NCI-H2227 (cell line): ENCODE results near the gene YTHDF2.
"Not testable (repeated sequence)": the region's sequence is repeated elsewhere in the genome, so short reads cannot be mapped to it uniquely, and the experiment has no call there.

Experiments
- DNase-seq: peaks from one replicate; lab custom pipeline; 2025; ENCODE audit not compliant: unreplicated experiment; lab: John Stamatoyannopoulos, UW

YTHDF2 gene

DNA sequence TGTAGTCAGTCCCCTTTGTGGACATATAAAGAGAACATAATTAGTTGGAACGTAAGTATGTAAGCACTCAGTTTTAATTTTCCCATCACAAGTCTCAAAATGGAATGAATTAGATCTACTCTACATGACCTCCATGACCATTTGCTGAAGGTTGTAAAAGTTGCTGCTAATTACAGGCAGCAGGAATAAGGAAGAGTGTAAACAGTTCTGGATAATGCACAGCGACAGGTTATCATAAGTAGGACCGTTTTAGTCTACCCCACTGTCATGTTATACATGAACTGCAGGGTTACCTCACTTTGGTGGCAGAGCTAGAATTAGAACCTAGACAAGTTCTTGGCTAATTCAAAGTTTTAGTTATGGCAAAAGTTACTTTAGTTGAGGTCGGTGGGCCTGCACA is 21.7 kb downstream of the YTHDF2 start:
- no peak for DNase-seq

DNA sequence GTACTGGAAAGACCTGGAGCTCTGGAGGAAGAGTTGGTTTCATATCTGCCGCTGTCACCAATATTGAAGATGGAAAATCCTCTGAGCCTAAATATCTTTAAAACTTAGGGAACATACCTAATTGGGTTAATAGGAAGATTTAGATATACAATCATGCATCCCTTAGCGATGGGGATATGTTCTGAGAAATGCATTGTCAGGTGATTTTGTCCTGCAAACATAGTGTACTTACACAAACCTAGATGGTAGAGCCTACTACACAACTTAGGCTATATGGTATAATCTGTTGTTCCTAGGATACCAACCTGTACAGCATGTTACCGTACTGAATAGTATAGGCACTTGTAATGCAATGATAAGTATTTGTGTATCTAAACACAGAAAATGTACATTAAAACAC is 22.5 kb downstream of the YTHDF2 start:
- DNase-seq: no peak

DNA sequence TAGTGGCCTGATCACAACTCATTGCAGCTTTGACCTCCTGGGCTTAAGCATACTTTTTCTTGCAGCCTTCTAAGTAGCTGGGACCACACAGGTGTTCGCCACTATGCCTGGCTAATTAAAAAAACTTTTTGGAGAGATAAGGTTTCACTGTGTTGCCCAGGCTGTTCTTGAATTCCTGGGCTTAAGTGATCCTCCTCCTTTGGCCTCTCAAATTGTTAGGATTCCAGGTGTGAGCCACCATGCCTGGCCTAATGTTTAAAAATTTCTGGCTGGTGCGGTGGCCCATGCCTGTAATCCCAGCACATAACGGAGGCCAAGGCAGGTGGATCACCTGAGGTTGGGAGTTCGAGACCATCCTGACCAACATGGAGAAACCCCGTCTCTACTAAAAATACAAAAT is 24.4 kb downstream of the YTHDF2 start:
- DNase-seq: no peak

- DNase-seq: no peak
Observed at GRCh38 chr1:28766532-28767183, 29.9 kb downstream of the YTHDF2 start.

DNA sequence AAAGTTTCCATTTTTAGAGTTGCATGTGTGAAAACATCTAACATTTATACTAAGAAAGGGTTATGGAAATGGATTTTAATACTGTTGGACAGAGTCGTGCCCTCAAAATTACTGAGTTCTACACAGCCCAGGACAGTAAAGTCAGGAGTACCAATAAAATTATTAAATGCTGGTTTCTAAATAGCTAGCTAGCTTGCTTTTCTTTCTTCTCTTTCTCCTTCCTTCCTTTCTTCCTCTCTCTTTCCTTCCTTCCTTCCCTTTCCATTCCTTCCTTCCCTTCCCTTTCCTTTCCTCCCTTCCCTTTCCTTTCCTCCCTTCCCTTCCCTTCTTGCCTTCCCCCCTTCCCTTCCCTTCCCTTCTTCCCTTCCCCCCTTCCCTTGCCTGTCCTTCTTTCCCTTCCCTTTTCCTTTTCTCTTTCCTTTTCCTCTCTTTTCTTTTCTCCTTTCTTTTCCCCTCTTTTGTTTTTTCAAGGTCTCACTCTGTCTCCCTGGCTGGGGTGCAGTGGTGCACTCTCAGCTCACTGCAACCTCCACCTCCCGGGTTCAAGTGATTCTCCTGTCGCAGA is 33.9 kb downstream of the YTHDF2 start:
- no peak for DNase-seq

- not testable (repeated sequence) for DNase-seq
Observed at GRCh38 chr1:28771921-28772320, 35.2 kb downstream of the YTHDF2 start.

DNA sequence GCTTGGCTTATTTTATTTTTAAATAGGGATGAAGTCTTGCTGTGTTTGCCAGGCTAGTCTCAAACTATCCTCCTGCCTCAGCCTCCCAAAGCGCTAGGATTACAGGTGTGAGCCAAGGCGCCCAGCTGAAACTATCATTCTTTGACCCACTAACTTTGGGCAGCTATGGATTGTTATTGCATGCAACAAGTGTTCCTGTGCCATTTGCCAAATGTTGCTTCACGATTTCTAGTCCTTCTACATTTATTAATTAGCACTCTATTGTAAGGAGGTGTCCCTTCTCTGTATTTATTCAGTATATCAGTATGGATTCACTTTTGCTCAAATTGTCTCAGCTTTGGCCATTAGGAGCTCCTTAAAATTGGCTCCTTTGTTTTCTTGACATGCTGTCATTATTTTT is 36.4 kb downstream of the YTHDF2 start:
- DNase-seq: no peak

DNA sequence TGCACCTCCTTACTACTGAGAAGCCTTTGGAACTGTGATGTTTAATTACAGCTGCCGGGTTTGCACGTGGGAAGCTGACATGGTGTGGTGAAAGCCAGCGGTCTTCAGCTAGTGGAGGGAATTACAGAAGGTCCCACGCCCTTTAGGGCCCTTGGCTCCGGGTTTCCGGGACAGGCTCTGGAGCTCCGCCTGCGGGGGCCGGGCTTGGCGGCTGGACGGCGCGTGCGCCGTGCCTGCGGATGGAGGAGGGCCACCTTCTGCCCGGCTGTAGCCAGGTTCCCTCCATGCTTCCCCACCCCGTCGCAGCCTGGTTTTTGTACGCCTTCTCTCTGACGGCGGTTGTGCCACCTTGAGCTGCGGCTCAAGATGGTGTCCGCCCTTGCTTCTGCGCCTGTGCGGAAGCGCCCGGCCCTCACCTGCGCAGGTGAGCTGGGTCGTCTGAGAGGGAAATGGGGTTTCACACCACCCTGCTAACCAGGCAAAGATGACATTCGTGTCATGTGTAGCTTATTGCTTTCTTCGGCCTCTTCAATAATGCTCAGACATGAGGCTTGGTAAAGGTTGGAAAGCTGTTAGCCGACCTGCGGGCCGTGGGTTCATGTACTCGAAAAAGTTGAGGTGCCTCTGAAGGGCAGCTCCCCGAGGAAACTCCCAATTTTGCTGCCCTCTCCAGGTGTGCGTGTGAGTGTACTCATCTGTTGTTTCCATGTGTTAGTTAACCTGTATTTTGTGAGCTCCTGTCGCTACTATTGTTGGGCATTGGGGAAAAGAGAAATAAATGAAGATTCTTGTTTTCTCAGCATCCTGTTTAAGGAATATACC is 38.6 kb downstream of the YTHDF2 start:
- peak; percentile 85 for DNase-seq

DNA sequence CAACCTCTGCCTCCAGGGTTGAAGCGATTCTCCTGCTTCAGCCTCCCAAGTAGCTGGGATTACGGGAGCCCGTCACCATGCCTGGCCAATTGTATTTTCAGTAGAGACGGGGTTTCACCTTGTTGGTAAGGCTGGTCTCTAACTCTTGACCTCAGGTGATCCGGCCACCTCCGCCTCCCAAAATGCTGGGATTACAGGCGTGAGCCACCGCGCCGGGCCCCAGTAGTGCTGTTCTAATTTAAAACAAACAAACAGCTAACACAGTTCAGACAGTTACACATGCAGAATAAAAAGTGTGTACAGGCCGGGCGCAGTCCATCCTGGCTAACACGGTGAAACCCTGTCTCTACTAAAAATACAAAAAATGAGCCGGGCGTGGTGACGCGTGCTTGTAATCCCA is 39.6 kb downstream of the YTHDF2 start:
- DNase-seq: no peak

DNA sequence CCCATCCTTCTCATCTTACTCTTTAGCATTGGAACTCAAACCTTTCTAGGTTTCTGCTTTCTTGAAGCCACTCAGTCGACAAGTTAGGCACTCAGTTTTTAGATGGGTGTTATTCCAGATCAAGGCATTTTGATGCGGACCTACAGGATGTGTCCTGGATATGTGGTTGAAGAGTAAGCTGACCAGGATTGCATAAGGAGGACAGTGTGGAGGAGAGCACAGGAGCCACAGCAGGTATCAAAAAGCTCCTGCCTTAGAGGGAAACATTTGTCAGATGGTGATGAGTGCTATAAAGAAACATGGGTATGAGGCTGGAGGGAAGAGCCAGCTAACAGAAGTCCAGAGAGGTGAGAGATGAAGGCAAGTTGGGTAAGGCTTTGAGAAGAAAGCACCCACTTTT is 41.3 kb downstream of the YTHDF2 start:
- no peak for DNase-seq

- no peak for DNase-seq
Observed at GRCh38 chr1:28779751-28780408, 43.1 kb downstream of the YTHDF2 start.

DNA sequence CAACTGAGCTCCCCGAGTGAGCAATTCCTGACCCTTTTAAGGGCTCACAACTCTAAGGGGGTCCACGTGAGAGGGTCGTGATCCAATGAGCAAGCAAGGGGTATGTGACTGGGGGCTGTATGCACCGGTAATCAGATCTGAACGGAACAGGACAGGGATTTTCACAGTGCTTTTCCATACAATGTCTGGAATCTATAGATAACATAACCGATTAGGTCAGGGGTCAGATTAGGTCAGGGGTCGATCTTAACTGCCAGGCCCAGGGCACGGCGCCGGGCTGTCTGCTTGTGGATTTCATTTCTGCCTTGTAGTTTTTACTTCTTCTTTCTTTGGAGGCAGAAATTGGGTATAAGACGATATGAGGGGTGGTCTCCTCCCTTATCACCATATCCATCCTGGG is 44.6 kb downstream of the YTHDF2 start:
- no peak for DNase-seq

DNA sequence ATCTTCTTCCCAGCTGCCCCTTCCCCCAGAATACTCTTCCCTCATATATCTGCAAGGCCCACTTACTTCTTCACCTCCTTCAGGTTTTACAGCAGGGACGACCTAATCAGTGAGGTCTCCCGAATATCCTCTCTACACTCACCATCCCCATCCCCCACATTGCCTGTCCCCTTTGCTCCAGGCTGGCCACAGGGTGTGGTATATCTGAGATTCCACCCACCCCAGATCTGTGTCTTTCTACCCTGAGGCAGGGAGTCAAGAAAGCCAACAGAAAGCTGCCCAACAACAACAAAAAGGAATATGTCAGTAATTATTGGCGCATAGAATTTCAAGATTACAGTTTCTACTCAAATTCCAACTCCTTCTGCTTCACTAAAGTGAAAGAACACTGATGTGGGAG is 45.3 kb downstream of the YTHDF2 start:
- DNase-seq: no peak

GRCh38 chr1:28783363-28783762 is 46.6 kb downstream of the YTHDF2 start:
- DNase-seq: no peak

DNA sequence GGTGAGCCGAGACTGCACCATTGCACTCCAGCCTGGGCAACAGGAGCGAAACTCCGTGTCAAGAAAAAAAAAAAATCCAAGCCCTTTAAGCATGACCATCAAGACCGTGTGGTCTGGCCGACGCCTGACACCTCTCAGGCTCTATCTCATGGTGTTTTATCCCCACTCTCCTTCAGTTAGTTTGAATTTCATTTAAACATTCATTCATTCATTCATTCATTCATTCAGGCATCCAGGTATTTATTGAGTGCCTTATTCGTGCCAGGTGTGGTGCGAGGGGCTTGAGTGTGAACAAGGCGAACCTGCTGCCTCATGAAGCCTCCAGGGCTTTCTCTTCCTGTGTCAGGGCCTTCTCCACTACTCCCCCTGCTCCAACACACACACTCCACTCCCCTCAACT is 52.7 kb downstream of the YTHDF2 start:
- no peak for DNase-seq

DNA sequence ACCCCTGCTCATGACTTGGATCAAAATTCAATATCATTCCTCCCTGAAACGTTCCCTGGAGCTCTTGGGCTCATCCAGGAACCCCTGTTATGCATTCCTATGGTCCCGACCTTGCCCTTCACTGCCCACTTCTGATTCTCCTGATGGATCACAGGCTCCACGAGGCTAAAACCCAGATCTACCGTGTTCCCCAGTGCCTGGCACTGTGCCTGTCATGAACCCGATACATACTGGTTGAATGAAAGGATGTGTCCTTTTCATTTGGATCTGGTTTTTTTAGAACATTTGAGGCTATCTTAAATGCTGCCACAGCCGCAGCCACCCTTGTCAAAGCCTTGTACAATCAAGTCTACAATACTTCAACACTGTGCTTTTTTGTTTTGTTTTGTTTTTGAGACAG is 53.1 kb downstream of the YTHDF2 start:
- DNase-seq: no peak

GRCh38 chr1:28790377-28791035 is 53.8 kb downstream of the YTHDF2 start:
- DNase-seq: no peak

GRCh38 chr1:28791929-28792328 is 55.2 kb downstream of the YTHDF2 start:
- DNase-seq: not testable (repeated sequence)

- DNase-seq: no peak
Observed at GRCh38 chr1:28792644-28793121, 55.9 kb downstream of the YTHDF2 start.

GRCh38 chr1:28794582-28794981 is 57.8 kb downstream of the YTHDF2 start:
- DNase-seq: not testable (repeated sequence)
